GM23338 (cell line): ENCODE data around the gene THBS4. TPM values are rescaled to one million over a fixed set of nuclear protein-coding genes. Genes with fewer than 3 reads are reported as not detected.
A peak's percentile ranks its signal among the peaks of the same experiment; 100 is the strongest.

Source experiments
- ATAC-seq: fragments of 200-7000 bp; cut with Tn5 transposase; 3 replicates; pipeline ENCODE4 v1.9.1; 2020
- DNase-seq: peaks from one replicate; pipeline ENCODE4 v3.0.0-alpha.2; 2015; ENCODE audit warnings: low spot score
- H2AFZ ChIP-seq: fragments of 200-600 bp; sonication (generic); 2 replicates; pipeline ENCODE4 v1.8.0; 2016; ENCODE audit warnings: antibody characterized with exemption, mild to moderate bottlenecking, moderate library complexity
- H3F3A ChIP-seq: fragments of 200-600 bp; sonication (generic); replicated peaks from 2 replicates; pipeline ENCODE4 v1.8.0; 2017; ENCODE audit warnings: antibody characterized with exemption, mixed run types, low read depth
- H3K27ac ChIP-seq: fragments of 200-600 bp; sonication (generic); 2 replicates; pipeline ENCODE4 v1.6.1; 2016; ENCODE audit warnings: low read depth
- H3K27me3 ChIP-seq: fragments of 200-600 bp; sonication (generic); 2 replicates; pipeline ENCODE4 v1.8.0; 2016; ENCODE audit warnings: mild to moderate bottlenecking, mixed run types, moderate library complexity; ENCODE audit not compliant: insufficient read depth
- H3K36me3 ChIP-seq: fragments of 200-600 bp; sonication (generic); 2 replicates; pipeline ENCODE4 v1.8.0; 2016; ENCODE audit warnings: mild to moderate bottlenecking; ENCODE audit not compliant: insufficient read depth
- H3K4me1 ChIP-seq: fragments of 200-600 bp; sonication (generic); 2 replicates; pipeline ENCODE4 v1.8.0; 2016; ENCODE audit warnings: mild to moderate bottlenecking, moderate library complexity; ENCODE audit not compliant: insufficient read depth
- H3K4me2 ChIP-seq: fragments of 200-600 bp; sonication (generic); 2 replicates; pipeline ENCODE4 v1.7.1; 2017; ENCODE audit warnings: mixed run types
- H3K4me3 ChIP-seq: fragments of 200-600 bp; sonication (generic); 2 replicates; pipeline ENCODE4 v1.6.1; 2016; ENCODE audit warnings: mixed run types
- H3K79me2 ChIP-seq: fragments of 200-600 bp; sonication (generic); replicated peaks from 2 replicates; pipeline ENCODE4 v1.8.0; 2017; ENCODE audit warnings: mild to moderate bottlenecking; ENCODE audit not compliant: insufficient read depth
- H3K9me2 ChIP-seq: fragments of 200-600 bp; sonication (generic); 2 replicates; pipeline ENCODE4 v1.8.0; 2017; ENCODE audit not compliant: insufficient read depth
- H4K20me1 ChIP-seq: fragments of 200-600 bp; sonication (generic); replicated peaks from 2 replicates; pipeline ENCODE4 v1.8.0; 2017; ENCODE audit warnings: mild to moderate bottlenecking; ENCODE audit not compliant: insufficient read depth
- H3K27ac Mint-ChIP-seq: 2 replicates; pipeline ENCODE4 v1.8.0; 2020; ENCODE audit warnings: inconsistent platforms, mild to moderate bottlenecking, moderate library complexity, mixed read lengths
- H3K27me3 Mint-ChIP-seq: 3 replicates; pipeline ENCODE4 v1.8.0; 2022; ENCODE audit warnings: low read depth, mild to moderate bottlenecking, moderate library complexity, mixed read lengths, inconsistent platforms; ENCODE audit not compliant: insufficient read depth, poor library complexity
- H3K36me3 Mint-ChIP-seq: 3 replicates; pipeline ENCODE4 v1.8.0; 2021; ENCODE audit warnings: low read depth, mild to moderate bottlenecking, inconsistent platforms, moderate library complexity, mixed read lengths
- H3K4me1 Mint-ChIP-seq: 3 replicates; pipeline ENCODE4 v1.8.0; 2020; ENCODE audit warnings: mild to moderate bottlenecking, inconsistent platforms, mixed read lengths
- H3K4me3 Mint-ChIP-seq: 3 replicates; pipeline ENCODE4 v1.8.0; 2021; ENCODE audit warnings: moderate library complexity, mild to moderate bottlenecking, inconsistent platforms, mixed read lengths
- H3K9me3 Mint-ChIP-seq: 3 replicates; pipeline ENCODE4 v1.8.0; 2020; ENCODE audit warnings: moderate library complexity, mild to moderate bottlenecking, inconsistent platforms, mixed read lengths
- CREB1 ChIP-seq: fragments of 250-450 bp; sonication (Bioruptor Pico); IDR thresholded peaks from 2 replicates; pipeline ENCODE4 v1.5.0; 2020; ENCODE audit warnings: low read depth, mild to moderate bottlenecking, moderate library complexity
- ETS1 ChIP-seq: IDR thresholded peaks from 2 replicates; pipeline ENCODE4 v1.6.1; 2016; ENCODE audit warnings: antibody characterized with exemption
- EZH2 ChIP-seq: fragments of 200-600 bp; sonication (generic); IDR thresholded peaks from one replicate; pipeline ENCODE4 v1.8.0; 2017; ENCODE audit warnings: antibody characterized with exemption, mild to moderate bottlenecking, low read depth; ENCODE audit not compliant: unreplicated experiment
- JUNB ChIP-seq: IDR thresholded peaks from one replicate; pipeline ENCODE4 v1.6.1; 2016; ENCODE audit warnings: antibody characterized with exemption; ENCODE audit not compliant: unreplicated experiment
- NANOG ChIP-seq: IDR thresholded peaks from 2 replicates; pipeline ENCODE4 v1.6.1; 2016; ENCODE audit warnings: antibody characterized with exemption, borderline replicate concordance
- POLR2AphosphoS5 ChIP-seq: IDR thresholded peaks from 2 replicates; pipeline ENCODE4 v1.6.1; 2016; ENCODE audit warnings: antibody characterized with exemption, low read depth
- ZNF114 ChIP-seq: fragments of 250-450 bp; sonication (Bioruptor Pico); IDR thresholded peaks from 2 replicates; pipeline ENCODE4 v1.5.0; 2020; ENCODE audit warnings: mild to moderate bottlenecking, moderate library complexity
- ZNF331 ChIP-seq: fragments of 250-450 bp; sonication (Bioruptor Pico); IDR thresholded peaks from 2 replicates; pipeline ENCODE4 v1.5.0; 2020; ENCODE audit warnings: low read depth, mild to moderate bottlenecking, moderate library complexity
- ZNF462 ChIP-seq: fragments of 250-450 bp; sonication (Bioruptor Pico); IDR thresholded peaks from 2 replicates; pipeline ENCODE4 v1.5.0; 2020; ENCODE audit warnings: mild to moderate bottlenecking, moderate library complexity
- polyA plus RNA-seq: library from polyadenylated mRNA; unstranded; fragments of >200 nt; fragmentation: Nextera tagmentation; extraction: Ambion mirVana; gene quantifications from 2 replicates; pipeline ENCODE4 v1.2.1, GENCODE V29; 2016
- total RNA-seq: library from RNA; depleted of rRNA; stranded (reverse); fragments of >200 nt; shearing (Covaris generic); gene quantifications from 2 replicates; pipeline ENCODE4 v1.2.3, GENCODE V29; 2014
- TF ChIP-seq, protein P1 (sequence below), 2 experiments: fragments of 200-600 bp in 1 of 2; sonication (generic) in 1 of 2; conservative IDR thresholded peaks; 2 replicates each; pipeline versions ENCODE4 v1.5.1 to v1.6.1; 2016 to 2017; ENCODE audit warnings: antibody characterized with exemption in 2 of 2, low read depth in 2 of 2, mild to moderate bottlenecking in 2 of 2, moderate library complexity in 1 of 2

Gene THBS4
- total and polyA plus RNA-seq, 2 experiments from 2014 or later, result 14.0 to 23.2 TPM

- Histone ChIP-seq H3K4me3 (peak overlapping the region; percentile 67), H2AFZ (peak overlapping the region; percentile 95), H3K4me2 (peak overlapping the region; percentile 81), H3K27ac (no peak overlapping the region; the same call in 1 of the 2 replicates), H3K27me3 (peaks cover 45% of the 10 kb centered on the region), H3K79me2 (no peaks in the 10 kb centered on the region), H3K4me1 (peaks cover 8% of the 10 kb centered on the region; the same call in 1 of the 2 replicates), H3K9me2 (no peaks in the 10 kb centered on the region), H3F3A (peaks cover 4% of the 10 kb centered on the region; the same call in 1 of the 2 replicates), H4K20me1 (no peaks in the 10 kb centered on the region), H3K36me3 (no peaks in the 10 kb centered on the region)
- no peaks in the 10 kb centered on the region for H3K36me3 Mint-ChIP-seq
- H3K27me3 Mint-ChIP-seq, result peaks cover 28% of the 10 kb centered on the region
- peak; percentile 57 for DNase-seq
- ATAC-seq, result peak; percentile 72
- peaks cover 16% of the 10 kb centered on the region; the same call in 2 of the 3 replicates for H3K4me1 Mint-ChIP-seq
- H3K4me3 Mint-ChIP-seq, result peak overlapping the region; percentile 77
- TF ChIP-seq, protein P1, sequence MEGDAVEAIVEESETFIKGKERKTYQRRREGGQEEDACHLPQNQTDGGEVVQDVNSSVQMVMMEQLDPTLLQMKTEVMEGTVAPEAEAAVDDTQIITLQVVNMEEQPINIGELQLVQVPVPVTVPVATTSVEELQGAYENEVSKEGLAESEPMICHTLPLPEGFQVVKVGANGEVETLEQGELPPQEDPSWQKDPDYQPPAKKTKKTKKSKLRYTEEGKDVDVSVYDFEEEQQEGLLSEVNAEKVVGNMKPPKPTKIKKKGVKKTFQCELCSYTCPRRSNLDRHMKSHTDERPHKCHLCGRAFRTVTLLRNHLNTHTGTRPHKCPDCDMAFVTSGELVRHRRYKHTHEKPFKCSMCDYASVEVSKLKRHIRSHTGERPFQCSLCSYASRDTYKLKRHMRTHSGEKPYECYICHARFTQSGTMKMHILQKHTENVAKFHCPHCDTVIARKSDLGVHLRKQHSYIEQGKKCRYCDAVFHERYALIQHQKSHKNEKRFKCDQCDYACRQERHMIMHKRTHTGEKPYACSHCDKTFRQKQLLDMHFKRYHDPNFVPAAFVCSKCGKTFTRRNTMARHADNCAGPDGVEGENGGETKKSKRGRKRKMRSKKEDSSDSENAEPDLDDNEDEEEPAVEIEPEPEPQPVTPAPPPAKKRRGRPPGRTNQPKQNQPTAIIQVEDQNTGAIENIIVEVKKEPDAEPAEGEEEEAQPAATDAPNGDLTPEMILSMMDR (conservative IDR thresholded peaks at IDR 0.05; ENCODE audit: low read depth in 2 of 2), result no peak
- no peak for TF ChIP-seq ZNF462 (CRISPR knock-in tag)
- no peak for TF ChIP-seq POLR2AphosphoS5
- TF ChIP-seq ETS1, result no peak
- TF ChIP-seq NANOG, result no peak
- no peak for TF ChIP-seq CREB1
- TF ChIP-seq ZNF331 (CRISPR knock-in tag), result no peak
- no peak for TF ChIP-seq ZNF114 (CRISPR knock-in tag)
- no peak for TF ChIP-seq EZH2
- no peak for TF ChIP-seq JUNB
- no peaks in the 10 kb centered on the region for H3K9me3 Mint-ChIP-seq
- no peak overlapping the region for H3K27ac Mint-ChIP-seq
Observed at GRCh38 chr5:80035839-80036238, 691 bp downstream of the THBS4 start.
